ENCODE measurements around the gene RHBDL1.

Gene RHBDL1

GRCh38 chr16:660132-660458 lies 15.4 kb upstream of the RHBDL1 start:
- Histone ChIP-seq H3K27me3 (ENCODE audit: insufficient read depth, low read length, poor library complexity, severe bottlenecking) (no peaks in the 10 kb centered on the region), H3K4me3 (ENCODE audit: low read length, poor library complexity, severe bottlenecking) (no peak overlapping the region), H3F3A (ENCODE audit: low read depth) (no peaks in the 10 kb centered on the region), H3K9me2 (replicated peaks; ENCODE audit: low read depth, low read length) (no peaks in the 10 kb centered on the region), H3K9ac (ENCODE audit: low read depth, low read length, poor library complexity, severe bottlenecking) (no peak overlapping the region), H3K4me2 (ENCODE audit: low read depth, low read length, poor library complexity, severe bottlenecking) (no peak overlapping the region), H3K36me3 (ENCODE audit: insufficient read depth, low read length) (no peaks in the 10 kb centered on the region), H3K79me2 (ENCODE audit: insufficient read depth, low read length) (no peaks in the 10 kb centered on the region), H3K9me3 (ENCODE audit: insufficient read depth, low read depth, low read length) (no peaks in the 10 kb centered on the region), H3K4me1 (ENCODE audit: insufficient read depth, low read length, poor library complexity, severe bottlenecking) (no peaks in the 10 kb centered on the region), H4K20me1 (ENCODE audit: insufficient read depth, low read length, poor library complexity, severe bottlenecking) (no peaks in the 10 kb centered on the region), H2AFZ (ENCODE audit: low read length) (no peak overlapping the region)
- TF ChIP-seq CTCF (conservative IDR thresholded peaks at IDR 0.05; ENCODE audit: low read length) (no peak), EZH2phosphoT487 (IDR thresholded peaks at IDR 0.05; ENCODE audit: borderline replicate concordance) (no peak)

- H2AFZ ChIP-seq (ENCODE audit: low read length): no peak overlapping the region
- H3K4me1 ChIP-seq (ENCODE audit: insufficient read depth, low read length, poor library complexity, severe bottlenecking): no peaks in the 10 kb centered on the region
- H3K4me3 ChIP-seq (ENCODE audit: low read length, poor library complexity, severe bottlenecking): no peak overlapping the region
- no peak overlapping the region for H3K4me2 ChIP-seq (ENCODE audit: low read depth, low read length, poor library complexity, severe bottlenecking)
- no peaks in the 10 kb centered on the region for H4K20me1 ChIP-seq (ENCODE audit: insufficient read depth, low read length, poor library complexity, severe bottlenecking)
- no peaks in the 10 kb centered on the region for H3K36me3 ChIP-seq (ENCODE audit: insufficient read depth, low read length)
- TF ChIP-seq CTCF (conservative IDR thresholded peaks at IDR 0.05; ENCODE audit: low read length) (no peak), EZH2phosphoT487 (IDR thresholded peaks at IDR 0.05; ENCODE audit: borderline replicate concordance) (no peak)
- no peaks in the 10 kb centered on the region for H3F3A ChIP-seq (ENCODE audit: low read depth)
- H3K27me3 ChIP-seq (ENCODE audit: insufficient read depth, low read length, poor library complexity, severe bottlenecking): no peaks in the 10 kb centered on the region
- H3K9me2 ChIP-seq (replicated peaks; ENCODE audit: low read depth, low read length): no peaks in the 10 kb centered on the region
- H3K9ac ChIP-seq (ENCODE audit: low read depth, low read length, poor library complexity, severe bottlenecking): no peak overlapping the region
- no peaks in the 10 kb centered on the region for H3K79me2 ChIP-seq (ENCODE audit: insufficient read depth, low read length)
- H3K9me3 ChIP-seq (ENCODE audit: insufficient read depth, low read depth, low read length): no peaks in the 10 kb centered on the region
Measured at GRCh38 chr16:660459-661183, 14.8 kb upstream of the RHBDL1 start.

GRCh38 chr16:661184-661821 lies 14.2 kb upstream of the RHBDL1 start:
- no peaks in the 10 kb centered on the region for H3K9me3 ChIP-seq (ENCODE audit: insufficient read depth, low read depth, low read length)
- no peak overlapping the region for H2AFZ ChIP-seq (ENCODE audit: low read length)
- H4K20me1 ChIP-seq (ENCODE audit: insufficient read depth, low read length, poor library complexity, severe bottlenecking): no peaks in the 10 kb centered on the region
- H3K4me1 ChIP-seq (ENCODE audit: insufficient read depth, low read length, poor library complexity, severe bottlenecking): no peaks in the 10 kb centered on the region
- no peaks in the 10 kb centered on the region for H3K36me3 ChIP-seq (ENCODE audit: insufficient read depth, low read length)
- TF ChIP-seq EZH2phosphoT487 (IDR thresholded peaks at IDR 0.05; ENCODE audit: borderline replicate concordance) (no peak), CTCF (conservative IDR thresholded peaks at IDR 0.05; ENCODE audit: low read length) (no peak)
- no peaks in the 10 kb centered on the region for H3K27me3 ChIP-seq (ENCODE audit: insufficient read depth, low read length, poor library complexity, severe bottlenecking)
- H3K9ac ChIP-seq (ENCODE audit: low read depth, low read length, poor library complexity, severe bottlenecking): no peak overlapping the region
- no peaks in the 10 kb centered on the region for H3K79me2 ChIP-seq (ENCODE audit: insufficient read depth, low read length)
- H3K9me2 ChIP-seq (replicated peaks; ENCODE audit: low read depth, low read length): no peaks in the 10 kb centered on the region
- no peak overlapping the region for H3K4me3 ChIP-seq (ENCODE audit: low read length, poor library complexity, severe bottlenecking)
- H3F3A ChIP-seq (ENCODE audit: low read depth): no peaks in the 10 kb centered on the region
- H3K4me2 ChIP-seq (ENCODE audit: low read depth, low read length, poor library complexity, severe bottlenecking): no peak overlapping the region
